IMR-90 (cell line): ENCODE measurements around the gene RBM41. TPM values are rescaled to one million over a fixed set of nuclear protein-coding genes. Genes with fewer than 3 reads are reported as not detected.

ENCODE experiments used
- ATAC-seq: fragments of 200-7000 bp; cut with Tn5 transposase; 2 replicates; pipeline ENCODE4 v1.9.1; 2020; ENCODE audit warnings: low read depth, mild to moderate bottlenecking, moderate library complexity
- BruUV-seq: library from RNA; stranded (reverse); fragments of 400-500 nt; replicated peaks from 2 replicates; lab custom pipeline; 2021; lab: Mats Ljungman, UMichigan
- CTCF ChIA-PET: fragments of 300-600 bp; formaldehyde crosslinking; extraction: SDS; loops from one replicate; lab custom pipeline; 2021; ENCODE audit warnings: antibody characterized with exemption; lab: Yijun Ruan, JAX
- POLR2A ChIA-PET: fragments of 300-600 bp; sonication (Branson Sonifier 250); formaldehyde crosslinking; loops from one replicate; lab custom pipeline; 2022; ENCODE audit warnings: antibody characterized with exemption; ENCODE audit not compliant: unreplicated experiment; lab: Charles Lee
- DNase-seq: peaks from one replicate; pipeline ENCODE4 v3.0.0; 2013
- H2AFZ ChIP-seq: replicated peaks from 2 replicates; pipeline ENCODE3; 2013; ENCODE audit warnings: low read length, mild to moderate bottlenecking; ENCODE audit not compliant: poor library complexity
- H2AK5ac ChIP-seq: 2 replicates; pipeline ENCODE4 v1.6.1; 2013; ENCODE audit warnings: low read depth, low read length, inconsistent platforms
- H2AK9ac ChIP-seq: replicated peaks from 2 replicates; pipeline ENCODE3; 2013; ENCODE audit warnings: mild to moderate bottlenecking, low read depth, low read length, moderate library complexity; ENCODE audit not compliant: poor library complexity
- H2BK120ac ChIP-seq: 2 replicates; pipeline ENCODE4 v1.6.1; 2013; ENCODE audit warnings: low read depth, low read length, inconsistent platforms
- H2BK15ac ChIP-seq: 3 replicates; pipeline ENCODE4 v1.6.1; 2013; ENCODE audit warnings: low read depth, low read length, inconsistent platforms
- H2BK20ac ChIP-seq: 2 replicates; pipeline ENCODE4 v1.6.1; 2013; ENCODE audit warnings: low read depth, mild to moderate bottlenecking, inconsistent platforms, low read length, moderate library complexity
- H2BK5ac ChIP-seq: 2 replicates; pipeline ENCODE4 v1.6.1; 2013; ENCODE audit warnings: mild to moderate bottlenecking, low read depth, low read length, inconsistent platforms; ENCODE audit not compliant: poor library complexity, severe bottlenecking
- H3K14ac ChIP-seq: replicated peaks from 2 replicates; pipeline ENCODE4 v1.6.1; 2013; ENCODE audit warnings: low read depth, low read length, inconsistent platforms
- H3K18ac ChIP-seq: 2 replicates; pipeline ENCODE4 v1.6.1; 2013; ENCODE audit warnings: low read depth, low read length, control low read depth
- H3K23ac ChIP-seq: 2 replicates; pipeline ENCODE4 v1.6.1; 2013; ENCODE audit warnings: low read depth, low read length, inconsistent platforms
- H3K27ac ChIP-seq: 2 replicates; pipeline ENCODE4 v1.5.1; 2013; ENCODE audit warnings: mild to moderate bottlenecking, control low read depth, low read length; ENCODE audit not compliant: insufficient read depth
- H3K27me3 ChIP-seq: 2 replicates; pipeline ENCODE4 v1.6.1; 2013; ENCODE audit warnings: low read length; ENCODE audit not compliant: control insufficient read depth, insufficient read depth
- H3K36me3 ChIP-seq: 2 replicates; pipeline ENCODE4 v1.6.1; 2013; ENCODE audit warnings: low read length, mixed read lengths; ENCODE audit not compliant: control insufficient read depth, insufficient read depth
- H3K4ac ChIP-seq: 2 replicates; pipeline ENCODE4 v1.6.1; 2013; ENCODE audit warnings: low read depth, low read length, inconsistent platforms
- H3K4me1 ChIP-seq: 2 replicates; pipeline ENCODE4 v1.6.1; 2013; ENCODE audit warnings: low read length, mixed read lengths; ENCODE audit not compliant: control insufficient read depth, insufficient read depth
- H3K4me2 ChIP-seq: 2 replicates; pipeline ENCODE4 v1.6.1; 2013; ENCODE audit warnings: low read depth, mild to moderate bottlenecking, control low read depth, low read length, moderate library complexity
- H3K4me3 ChIP-seq: 2 replicates; pipeline ENCODE4 v1.5.1; 2013; ENCODE audit warnings: low read depth, mild to moderate bottlenecking, control low read depth, low read length, moderate library complexity; ENCODE audit not compliant: insufficient read depth
- H3K56ac ChIP-seq: 2 replicates; pipeline ENCODE4 v1.6.1; 2013; ENCODE audit warnings: low read length, inconsistent platforms; ENCODE audit not compliant: insufficient read depth; ENCODE audit errors: extremely low read depth
- H3K79me1 ChIP-seq, 2 experiments: 2 replicates each; pipeline ENCODE4 v1.6.1; 2013; ENCODE audit warnings: low read length in 2 of 2, inconsistent platforms in 1 of 2, low read depth in 1 of 2
- H3K9ac ChIP-seq: 2 replicates; pipeline ENCODE4 v1.6.1; 2013; ENCODE audit warnings: low read depth, low read length, control low read depth
- H3K9me1 ChIP-seq: 2 replicates; pipeline ENCODE4 v1.6.1; 2013; ENCODE audit warnings: low read length, inconsistent platforms; ENCODE audit not compliant: insufficient read depth
- H3K9me3 ChIP-seq: 2 replicates; pipeline ENCODE4 v1.6.1; 2013; ENCODE audit warnings: low read length; ENCODE audit not compliant: control insufficient read depth, insufficient read depth
- H4K20me1 ChIP-seq: 2 replicates; pipeline ENCODE4 v1.6.1; 2013; ENCODE audit warnings: low read length, inconsistent platforms; ENCODE audit not compliant: insufficient read depth
- H4K5ac ChIP-seq: 2 replicates; pipeline ENCODE4 v1.6.1; 2013; ENCODE audit warnings: mild to moderate bottlenecking, low read depth, low read length, control low read depth
- H4K8ac ChIP-seq, 2 experiments: 2 replicates each; pipeline ENCODE4 v1.6.1; 2013; ENCODE audit warnings: low read depth in 2 of 2, low read length in 2 of 2, control low read depth in 1 of 2, inconsistent platforms in 1 of 2
- H4K91ac ChIP-seq: 2 replicates; pipeline ENCODE4 v1.6.1; 2013; ENCODE audit warnings: low read depth, low read length, inconsistent platforms; ENCODE audit not compliant: insufficient read depth
- CEBPB ChIP-seq: IDR thresholded peaks from 2 replicates; pipeline ENCODE4 v1.6.1; 2012; ENCODE audit warnings: low read depth, low read length, improper control_type of control experiment
- dilution Hi-C: fragments of 300-500 bp; cut with HindIII; formaldehyde crosslinking; loops from one replicate; pipeline ENCODE4 v1.14.3; 2018; ENCODE audit warnings: low sequenced_read_pairs; ENCODE audit not compliant: unreplicated experiment
- in situ Hi-C: fragments of 300-500 bp; cut with MboI; formaldehyde crosslinking; loops from 3 replicates; pipeline ENCODE4 v1.14.3; 2019; ENCODE audit warnings: low sequenced_read_pairs, inconsistent platforms, mixed read lengths
- intact Hi-C: fragments of 100-400 bp; cut with micrococcal nuclease; formaldehyde crosslinking; loops from 2 replicates; pipeline ENCODE4 v1.10.0; 2022
- polyA plus RNA-seq, 3 experiments: library from polyadenylated mRNA; depleted of rRNA; stranded (reverse); fragments of >200 nt; gene quantifications; 2 replicates each; pipeline ENCODE4 v1.2.3, GENCODE V29; 2012; ENCODE audit warnings: low replicate concordance in 1 of 3
- total RNA-seq: library from RNA; depleted of rRNA; stranded (reverse); fragments of >200 nt; gene quantifications from 2 replicates; pipeline ENCODE4 v1.2.3, GENCODE V29; 2012

The RBM41 gene
- total and polyA plus RNA-seq, 2 of the 4 experiments (the other 2 are of a cell fraction): 3.9 to 8.6 TPM

DNA sequence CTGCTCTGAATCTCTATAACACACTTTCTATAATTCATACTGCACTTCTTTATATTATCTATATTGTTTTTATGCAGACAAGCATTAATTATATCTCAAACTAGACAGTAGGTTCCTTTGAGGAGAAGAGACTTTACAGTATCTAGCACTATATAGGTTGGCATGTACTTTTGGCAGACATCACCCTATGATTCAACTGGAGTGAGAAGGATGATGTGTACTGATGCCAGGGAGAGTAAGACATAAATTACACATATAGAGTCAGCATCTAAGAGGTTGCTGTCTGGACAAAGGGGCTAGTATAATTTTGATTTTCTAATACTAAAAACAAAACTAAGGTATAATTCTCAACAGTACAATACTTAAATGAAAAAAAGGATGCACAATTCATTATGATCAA is 5.1 kb upstream of the RBM41 start:
- no peak overlapping the region for H4K91ac ChIP-seq
- no peaks in the 10 kb centered on the region for H3K79me1 ChIP-seq
- no peak overlapping the region for H3K14ac ChIP-seq
- H4K5ac ChIP-seq: no peak overlapping the region
- no TSS peak for BruUV-seq
- TF ChIP-seq CEBPB: no peak
- H3K23ac ChIP-seq: no peak overlapping the region
- no peaks in the 10 kb centered on the region for H4K20me1 ChIP-seq
- H2BK5ac ChIP-seq: no peak overlapping the region
- H3K18ac ChIP-seq: no peak overlapping the region
- H3K4me2 ChIP-seq: no peak overlapping the region
- no peak overlapping the region for H3K4ac ChIP-seq
- H2BK15ac ChIP-seq: no peak overlapping the region
- H2AK5ac ChIP-seq: no peak overlapping the region
- H4K8ac ChIP-seq: no peak overlapping the region
- H3K4me3 ChIP-seq: no peak overlapping the region
- H3K4me1 ChIP-seq: no peaks in the 10 kb centered on the region; the same call in 1 of the 2 replicates
- no peak for ATAC-seq
- H3K9me1 ChIP-seq: peaks cover 3% of the 10 kb centered on the region
- dilution Hi-C loops (no loop called here), intact Hi-C loops (no loop called here), in situ Hi-C loops (no loop called here)
- H2BK120ac ChIP-seq: no peak overlapping the region
- H3K36me3 ChIP-seq: no peaks in the 10 kb centered on the region
- no peak overlapping the region for H2AFZ ChIP-seq
- no peak overlapping the region for H3K27ac ChIP-seq
- CTCF ChIA-PET: no interaction called here
- H3K27me3 ChIP-seq: peaks cover 5% of the 10 kb centered on the region
- POLR2A ChIA-PET: no interaction called here
- no peaks in the 10 kb centered on the region for H3K9me3 ChIP-seq
- H3K56ac ChIP-seq: no peak overlapping the region
- H2AK9ac ChIP-seq: no peak overlapping the region
- H2BK20ac ChIP-seq: no peak overlapping the region
- no peak overlapping the region for H3K9ac ChIP-seq
- DNase-seq: no peak
